ENCODE results near the gene MAT1A.
"Not testable (repeated sequence)": the region's sequence is repeated elsewhere in the genome, so short reads cannot be mapped to it uniquely, and the experiment has no call there.

The MAT1A gene

GRCh38 chr10:80223031-80223419 is 66.4 kb downstream of the MAT1A start:
- DNase-seq (ENCODE audit: low read depth in 2 of 2), result not testable (repeated sequence)

Measured in stimulated activated CD8-positive, alpha-beta memory T cell treated with anti-CD3 and anti-CD28 coated beads, Interleukin-2, amount 100 ng/mL, for 48 hours (primary cell).